ENCODE data around the gene METTL24.

GRCh38 chr6:110332281-110332680, 25.9 kb downstream of the METTL24 start:
- TF ChIP-seq CTCF (IDR thresholded peaks at IDR 0.05) = no peak
- no peak for TF ChIP-seq POLR2AphosphoS5 (IDR thresholded peaks at IDR 0.05)
- no peak for TF ChIP-seq POLR2A (IDR thresholded peaks at IDR 0.05)

All from prostate gland (tissue), 2 donors.